VCaP (cell line): Measurements from ENCODE around the gene PIF1.

Experiments
- H3K27ac ChIP-seq: fragments of 450-650 bp; 2 replicates; pipeline ENCODE4 v1.5.1; 2017
- CTCF ChIP-seq: fragments of 450-650 bp; conservative IDR thresholded peaks from 2 replicates; pipeline ENCODE4 v1.5.1; 2017; ENCODE audit warnings: mild to moderate bottlenecking, moderate library complexity

The PIF1 gene

DNA sequence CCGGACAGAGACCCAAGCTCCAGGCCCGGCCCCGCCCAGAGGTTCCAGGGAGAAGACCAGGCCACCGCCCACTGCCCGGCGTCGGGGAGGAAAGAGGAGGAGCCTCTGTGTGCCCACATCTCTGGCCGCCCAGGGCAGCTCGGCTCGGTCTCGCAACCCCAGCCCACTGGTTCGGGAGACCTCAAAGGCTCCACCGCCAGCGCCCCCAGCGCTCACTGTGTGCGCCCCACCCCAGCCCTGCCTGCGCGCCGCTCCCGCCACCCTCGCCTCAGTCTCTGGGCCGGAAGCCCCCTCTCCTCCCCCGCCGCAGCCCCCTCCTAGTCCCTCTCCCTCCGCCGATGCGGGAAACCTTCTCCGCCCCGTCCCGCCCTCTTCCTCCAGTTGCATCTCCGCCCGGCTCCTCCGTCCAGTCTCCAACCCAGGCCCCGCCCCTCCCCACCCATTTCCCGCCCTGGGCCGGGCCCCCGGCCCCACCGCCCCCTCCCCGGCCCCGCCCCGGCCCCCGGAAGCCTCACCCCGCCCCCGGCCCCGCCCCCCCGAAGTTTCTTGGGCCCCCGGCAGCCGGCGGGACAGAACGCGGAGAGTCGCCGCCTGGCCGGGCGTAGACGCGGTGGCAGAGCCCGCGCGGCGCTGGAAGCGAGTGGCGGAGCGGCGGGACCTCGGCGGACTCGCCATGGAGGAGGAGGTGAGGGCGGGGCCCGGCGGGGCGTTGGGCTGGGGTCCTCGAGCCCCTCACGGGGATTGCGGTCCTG is 16.1 kb upstream of the PIF1 start, which contains the start of gene PLEKHO2:
TSS of gene PLEKHO2 (plus strand) at position 572 of the 752 bp plus-strand sequence. CDS start at position 674, 102 bp downstream.
- TF ChIP-seq CTCF = no peak; the same call in 1 of the 2 replicates
- H3K27ac ChIP-seq = peak within 1 kb of the TSS; percentile 74

- TF ChIP-seq CTCF = no peak; the same call in 1 of the 2 replicates
- peak overlapping the region; percentile 74 for H3K27ac ChIP-seq
Observed at GRCh38 chr15:64841060-64841343, 15.6 kb upstream of the PIF1 start.

- TF ChIP-seq CTCF = no peak
- no peak overlapping the region for H3K27ac ChIP-seq
Observed at GRCh38 chr15:64837502-64837901, 12.1 kb upstream of the PIF1 start.

DNA sequence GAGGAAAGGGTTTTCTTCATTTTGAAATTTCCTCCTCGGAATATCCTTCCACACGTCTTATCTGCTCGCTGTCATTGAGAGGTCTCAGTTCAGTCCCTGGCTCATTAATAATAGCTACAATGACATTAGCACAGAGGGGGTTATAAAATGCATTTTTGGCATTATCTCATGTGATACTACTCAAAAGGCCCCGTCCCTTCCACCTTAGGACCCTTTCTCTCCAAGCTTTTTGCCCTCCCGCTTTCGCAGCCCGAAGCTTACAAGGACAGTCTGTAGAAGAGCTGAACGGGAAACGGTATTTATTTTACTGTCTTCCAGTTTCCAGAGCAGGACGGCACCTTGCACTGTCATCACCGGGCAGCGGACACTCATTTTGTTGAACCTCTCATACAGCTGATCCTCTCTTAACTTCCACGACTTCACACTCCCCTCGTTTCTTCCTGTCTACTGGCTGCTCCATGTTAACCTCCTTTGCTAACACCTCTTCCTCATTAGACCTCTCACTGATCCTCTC is 10.6 kb upstream of the PIF1 start:
- H3K27ac ChIP-seq = peak overlapping the region; percentile 55
- TF ChIP-seq CTCF = peak; percentile 5

- TF ChIP-seq CTCF = no peak
- no peak overlapping the region for H3K27ac ChIP-seq
Observed at GRCh38 chr15:64833690-64834089, 8.2 kb upstream of the PIF1 start.

GRCh38 chr15:64828985-64829384 is 3.5 kb upstream of the PIF1 start:
- H3K27ac ChIP-seq = no peak overlapping the region
- TF ChIP-seq CTCF = no peak

DNA sequence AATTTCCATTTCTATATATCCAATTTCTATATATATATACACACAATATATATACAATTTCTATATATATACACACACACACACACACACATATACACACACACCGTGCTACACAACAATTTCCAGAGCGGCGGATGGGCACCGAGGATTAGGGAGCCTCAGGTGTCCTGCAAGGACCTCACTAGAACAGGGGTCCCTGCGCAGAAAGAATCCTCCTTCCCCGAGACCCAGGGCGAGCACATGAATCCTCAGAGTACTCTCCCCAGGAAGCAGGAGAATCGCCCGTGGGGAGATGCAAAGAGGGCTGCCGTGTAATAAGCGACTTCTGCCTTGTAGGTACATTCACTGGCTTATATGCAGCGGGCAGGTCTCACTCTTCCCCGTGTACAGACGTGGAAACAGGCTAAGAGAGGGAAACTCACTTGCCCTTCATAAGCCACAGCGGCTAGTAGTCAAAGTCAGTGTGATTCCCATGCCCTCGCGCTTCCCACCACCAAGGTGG is 467 bp downstream of the PIF1 start:
- no peak for TF ChIP-seq CTCF
- H3K27ac ChIP-seq = peak overlapping the region; percentile 76; the same call in 1 of the 2 replicates
